ENCODE results near the gene PTPRK.

- no peak for TF ChIP-seq HDAC2 (IDR thresholded peaks at IDR 0.05)
- TF ChIP-seq RELA (IDR thresholded peaks at IDR 0.05; ENCODE audit: borderline replicate concordance, partially characterized antibody) = no peak
- no peak for TF ChIP-seq CHD1 (IDR thresholded peaks at IDR 0.05; ENCODE audit: low read depth, low read length)
- TF ChIP-seq CHD2 (IDR thresholded peaks at IDR 0.05; ENCODE audit: borderline replicate concordance, low read depth, low read length) = no peak
- no peak for TF ChIP-seq YY1 (IDR thresholded peaks at IDR 0.05; ENCODE audit: low read depth, low read length)
- no peak for TF ChIP-seq PBX3 (IDR thresholded peaks at IDR 0.05; ENCODE audit: insufficient replicate concordance, low read depth, low read length)
- TF ChIP-seq CEBPB (IDR thresholded peaks at IDR 0.05; ENCODE audit: borderline replicate concordance in 1 of 2, low read depth in 2 of 2, low read length in 2 of 2) = no peak
- no peak for TF ChIP-seq FOS (IDR thresholded peaks at IDR 0.05; ENCODE audit: borderline replicate concordance, extremely low read depth, insufficient read length)
Observed at GRCh38 chr6:128235556-128235955, 284.8 kb downstream of the PTPRK start.

All from GM12878 (cell line).